ENCODE measurements around the gene STON2. TPM values are rescaled to one million over a fixed set of nuclear protein-coding genes. Genes with fewer than 3 reads are reported as not detected.

Gene STON2
- total and polyA plus RNA-seq, 2 of the 8 experiments (the other 6 are each of a cell fraction or from before 2014, with no cell fraction given), result 8.9 to 50.0 TPM

- no peak overlapping the region for H4K91ac ChIP-seq (replicated peaks; ENCODE audit: insufficient read length, low read length)
- no peak overlapping the region for H2BK120ac ChIP-seq (replicated peaks; ENCODE audit: low read depth, low read length)
- no peak overlapping the region for H3K14ac ChIP-seq (ENCODE audit: insufficient read length)
- H3K56ac ChIP-seq (replicated peaks; ENCODE audit: insufficient read length, low read depth, low read length), result no peak overlapping the region
- no peak overlapping the region for H2BK12ac ChIP-seq (ENCODE audit: low read depth, low read length)
- CTCF ChIA-PET (ENCODE audit: partially characterized antibody), result interaction anchor here (1.1 to 2.3 kb wide), 3 partner anchors 11 to 127 kb away, joined by 4 to 12 read pairs (median 5); no protein-coding TSS in a partner anchor
- FAIRE-seq (no peak), DNase-seq (ENCODE audit: low read depth in 1 of 2, low spot score in 2 of 2) (no peak)
- peaks cover 4 to 29% (median 13%) of the 10 kb centered on the region in 4 experiments; a peak in 7 of 8 replicates for H3K36me3 ChIP-seq (ENCODE audit: control insufficient read depth in 2 of 4, insufficient read depth in 4 of 4, low read length in 3 of 4)
- H3K79me2 ChIP-seq (ENCODE audit: control insufficient read depth in 1 of 2, insufficient read depth in 2 of 2, low read length in 2 of 2), result no peaks in the 10 kb centered on the region
- no peaks in the 10 kb centered on the region for H3K23me2 ChIP-seq (ENCODE audit: low read depth, low read length)
- no peak overlapping the region for H4K8ac ChIP-seq (ENCODE audit: extremely low read depth, insufficient read depth, low read length)
- no peak overlapping the region for H3K4ac ChIP-seq (replicated peaks; ENCODE audit: insufficient read length, low read depth, low read length)
- H4K5ac ChIP-seq (ENCODE audit: insufficient read length, low read depth, low read length), result no peak overlapping the region
- H2BK15ac ChIP-seq (ENCODE audit: low read length), result no peak overlapping the region
- no peaks in the 10 kb centered on the region; a peak in 1 of 4 replicates for H3K9me3 ChIP-seq (ENCODE audit: insufficient read depth in 2 of 2, low read depth in 1 of 2, low read length in 1 of 2)
- POLR2A ChIA-PET (ENCODE audit: partially characterized antibody), result no interaction called here
- peaks cover 0 to 4% (median 0%) of the 10 kb centered on the region in 4 experiments; a peak in 2 of 7 replicates for H3K4me1 ChIP-seq (replicated peaks in 1 of 4; ENCODE audit: control insufficient read depth in 3 of 4, insufficient read depth in 4 of 4, low read length in 3 of 4)
- H4K20me1 ChIP-seq (replicated peaks in 1 of 2; ENCODE audit: control insufficient read depth in 1 of 2, insufficient read depth in 2 of 2, low read length in 2 of 2), result no peaks in the 10 kb centered on the region
- H2AFZ ChIP-seq (ENCODE audit: low read length), result no peak overlapping the region
- no peaks in the 10 kb centered on the region for H3K79me1 ChIP-seq (ENCODE audit: low read depth, low read length)
- H2BK20ac ChIP-seq (ENCODE audit: low read length), result no peak overlapping the region
- no peak overlapping the region for H3K4me3 ChIP-seq (ENCODE audit: extremely low read depth in 1 of 4, insufficient read depth in 2 of 4, low read depth in 3 of 4, low read length in 4 of 4)
- no peak overlapping the region for H2BK5ac ChIP-seq (ENCODE audit: low read depth, low read length)
- H3K18ac ChIP-seq (ENCODE audit: extremely low read depth, low read length), result no peak overlapping the region
- no peaks in the 10 kb centered on the region for H3K27me3 ChIP-seq (replicated peaks in 1 of 4; ENCODE audit: control insufficient read depth in 3 of 4, extremely low read depth in 1 of 4, insufficient read depth in 3 of 4, low read length in 3 of 4)
- H3K23ac ChIP-seq (ENCODE audit: insufficient read length), result no peak overlapping the region
- WGBS, 2 experiments (ENCODE audit: extremely low coverage in 1 of 2, insufficient coverage in 1 of 2, insufficient read length in 1 of 2, insufficient replicate concordance in 2 of 2, low coverage in 1 of 2, low lambda C conversion rate in 2 of 2, missing lambda C conversion rate in 1 of 2), result 95% methylated on average over 7 of the region's 7 CpGs; no CpG with 5 or more reads in 1 of the 2 experiments
- no peak overlapping the region for H3K27ac ChIP-seq (ENCODE audit: low read depth, low read length)
- TF ChIP-seq CREB1 (IDR thresholded peaks at IDR 0.05) (no peak), RBBP5 (IDR thresholded peaks at IDR 0.05; ENCODE audit: borderline replicate concordance, low read depth, low read length) (no peak), POLR2A (IDR thresholded peaks at IDR 0.05; ENCODE audit: control extremely low read depth in 1 of 2, low read depth in 2 of 2, low read length in 2 of 2) (no peak), E2F6 (IDR thresholded peaks at IDR 0.05) (no peak), CBX5 (IDR thresholded peaks at IDR 0.05; ENCODE audit: low read depth, low read length) (no peak), FOSL1 (IDR thresholded peaks at IDR 0.05; ENCODE audit: insufficient read depth, low read depth, low read length) (no peak), TCF12 (IDR thresholded peaks at IDR 0.05; ENCODE audit: low read depth, low read length) (no peak), GABPA (IDR thresholded peaks at IDR 0.05; ENCODE audit: borderline replicate concordance, insufficient read depth, low read length) (no peak)
- H3K4me2 ChIP-seq (ENCODE audit: insufficient read depth in 1 of 2, low read depth in 2 of 2, low read length in 2 of 2), result no peak overlapping the region
- H3K9ac ChIP-seq (replicated peaks in 1 of 4; ENCODE audit: extremely low read depth in 1 of 4, low read depth in 3 of 4, low read length in 3 of 4), result no peak overlapping the region
- H2AK5ac ChIP-seq (ENCODE audit: low read depth, low read length), result no peak overlapping the region
Observed at GRCh38 chr14:81396113-81396512, 4.0 kb downstream of the STON2 start.

Data from H1 (cell line).